Prostate gland (tissue), 2 donors: Measurements from ENCODE around the gene JAKMIP3. TPM values are rescaled to one million over a fixed set of nuclear protein-coding genes. Genes with fewer than 3 reads are reported as not detected.

ENCODE experiments used
- DNase-seq: peaks from one replicate; pipeline ENCODE4 v3.0.0-alpha.2; 2019; ENCODE audit warnings: low spot score
- H3K27ac ChIP-seq, 2 donors: fragments of 200-600 bp; sonication (generic); 2 replicates each; pipeline ENCODE4 v1.5.1; 2017 to 2019
- H3K27me3 ChIP-seq: fragments of 200-600 bp; sonication (generic); replicated peaks from 2 replicates; pipeline ENCODE4 v1.5.1; 2019; ENCODE audit not compliant: insufficient read depth
- H3K36me3 ChIP-seq, 2 donors: fragments of 200-600 bp; sonication (generic); 1 replicate in 1 of 2; 2 replicates in 1 of 2; pipeline versions ENCODE4 v1.5.1 to v1.8.1; 2017 to 2019
- H3K4me1 ChIP-seq: fragments of 200-600 bp; sonication (generic); replicated peaks from 2 replicates; pipeline ENCODE4 v1.5.1; 2019
- H3K4me3 ChIP-seq, 2 donors: fragments of 200-600 bp; sonication (generic); 2 replicates each; pipeline ENCODE4 v1.5.1; 2017 to 2019
- H3K9me3 ChIP-seq: fragments of 200-600 bp; sonication (generic); 2 replicates; pipeline ENCODE4 v1.5.1; 2017
- POLR2A ChIP-seq: fragments of 450-650 bp; IDR thresholded peaks from one replicate; pipeline ENCODE4 v1.6.1; 2016; ENCODE audit warnings: antibody characterized with exemption, mild to moderate bottlenecking
- POLR2AphosphoS5 ChIP-seq: sonication (generic); formaldehyde crosslinking; IDR thresholded peaks from one replicate; pipeline ENCODE4 v1.6.1; 2017; ENCODE audit warnings: antibody characterized with exemption
- WGBS: methylation state at CpG from one replicate; pipeline ENCODE4 v1.1.5; 2018; 5-methylcytosine and 5-hydroxymethylcytosine counted together
- intact Hi-C: fragments of 100-400 bp; cut with DNase I; formaldehyde crosslinking; loops from one replicate; pipeline ENCODE4 v1.14.2; 2022
- total RNA-seq, 2 donors: library from RNA; depleted of rRNA; stranded (reverse); fragments of >200 nt; gene quantifications; one replicate each; pipeline ENCODE4 v1.1.0, GENCODE V29; 2016
- TF ChIP-seq, protein P1 (sequence below), 4 experiments: fragments of 200-600 bp in 2 of 4; fragments of 450-650 bp in 2 of 4; sonication (generic) in 2 of 4; IDR thresholded peaks; 1 replicate in 3 of 4; 2 replicates in 1 of 4; pipeline ENCODE4 v1.5.1; 2016 to 2019; ENCODE audit warnings: antibody characterized with exemption in 4 of 4, mild to moderate bottlenecking in 2 of 4, moderate library complexity in 2 of 4

JAKMIP3 gene
- total RNA-seq, 2 donors from 2014 or later: 2.6 to 3.4 TPM

- Histone ChIP-seq H3K27me3 (no peaks in the 10 kb centered on the region), H3K4me1 (no peaks in the 10 kb centered on the region), H3K4me3 (no peak overlapping the region), H3K36me3 (no peaks in the 10 kb centered on the region), H3K9me3 (no peaks in the 10 kb centered on the region), H3K27ac (no peak overlapping the region)
- 74% methylated on average over 3 of the region's 3 CpGs for WGBS
- TF ChIP-seq POLR2AphosphoS5 (no peak), POLR2A (no peak)
- TF ChIP-seq, protein P1, sequence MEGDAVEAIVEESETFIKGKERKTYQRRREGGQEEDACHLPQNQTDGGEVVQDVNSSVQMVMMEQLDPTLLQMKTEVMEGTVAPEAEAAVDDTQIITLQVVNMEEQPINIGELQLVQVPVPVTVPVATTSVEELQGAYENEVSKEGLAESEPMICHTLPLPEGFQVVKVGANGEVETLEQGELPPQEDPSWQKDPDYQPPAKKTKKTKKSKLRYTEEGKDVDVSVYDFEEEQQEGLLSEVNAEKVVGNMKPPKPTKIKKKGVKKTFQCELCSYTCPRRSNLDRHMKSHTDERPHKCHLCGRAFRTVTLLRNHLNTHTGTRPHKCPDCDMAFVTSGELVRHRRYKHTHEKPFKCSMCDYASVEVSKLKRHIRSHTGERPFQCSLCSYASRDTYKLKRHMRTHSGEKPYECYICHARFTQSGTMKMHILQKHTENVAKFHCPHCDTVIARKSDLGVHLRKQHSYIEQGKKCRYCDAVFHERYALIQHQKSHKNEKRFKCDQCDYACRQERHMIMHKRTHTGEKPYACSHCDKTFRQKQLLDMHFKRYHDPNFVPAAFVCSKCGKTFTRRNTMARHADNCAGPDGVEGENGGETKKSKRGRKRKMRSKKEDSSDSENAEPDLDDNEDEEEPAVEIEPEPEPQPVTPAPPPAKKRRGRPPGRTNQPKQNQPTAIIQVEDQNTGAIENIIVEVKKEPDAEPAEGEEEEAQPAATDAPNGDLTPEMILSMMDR (IDR thresholded peaks at IDR 0.05): no peak
- DNase-seq: no peak
- intact Hi-C loops: no loop called here
These were observed 38.2 kb upstream of the JAKMIP3 start for GRCh38 chr10:132027423-132027983.

DNA sequence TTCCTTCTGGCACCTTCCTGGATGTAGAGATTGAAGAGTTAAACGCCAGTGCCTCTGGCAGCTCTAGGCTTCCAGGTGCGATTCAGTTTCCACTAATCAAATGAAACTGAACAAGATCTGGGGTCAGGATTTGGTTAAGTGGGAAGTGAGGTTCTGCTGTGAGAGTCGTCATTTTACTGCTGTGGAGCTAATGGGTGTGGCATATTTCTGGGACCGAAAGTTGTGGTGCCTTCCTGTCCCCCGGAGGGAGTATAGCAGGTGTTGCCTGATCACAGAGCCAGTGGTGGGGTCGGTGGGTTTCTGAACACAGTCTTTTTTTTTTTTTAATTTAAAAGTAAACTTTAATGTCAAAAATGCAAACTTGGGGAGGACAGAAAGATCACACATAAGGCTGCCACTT, 37.0 kb upstream of the JAKMIP3 start:
- intact Hi-C loops: no loop called here
- no peak for DNase-seq
- Histone ChIP-seq H3K4me1 (no peaks in the 10 kb centered on the region), H3K27ac (no peak overlapping the region), H3K4me3 (no peak overlapping the region), H3K27me3 (no peaks in the 10 kb centered on the region), H3K36me3 (no peaks in the 10 kb centered on the region), H3K9me3 (no peaks in the 10 kb centered on the region)
- WGBS: 45% methylated on average over 6 of the region's 6 CpGs
- TF ChIP-seq POLR2AphosphoS5: no peak
- TF ChIP-seq, protein P1 (IDR thresholded peaks at IDR 0.05): no peak
- no peak for TF ChIP-seq POLR2A

DNA sequence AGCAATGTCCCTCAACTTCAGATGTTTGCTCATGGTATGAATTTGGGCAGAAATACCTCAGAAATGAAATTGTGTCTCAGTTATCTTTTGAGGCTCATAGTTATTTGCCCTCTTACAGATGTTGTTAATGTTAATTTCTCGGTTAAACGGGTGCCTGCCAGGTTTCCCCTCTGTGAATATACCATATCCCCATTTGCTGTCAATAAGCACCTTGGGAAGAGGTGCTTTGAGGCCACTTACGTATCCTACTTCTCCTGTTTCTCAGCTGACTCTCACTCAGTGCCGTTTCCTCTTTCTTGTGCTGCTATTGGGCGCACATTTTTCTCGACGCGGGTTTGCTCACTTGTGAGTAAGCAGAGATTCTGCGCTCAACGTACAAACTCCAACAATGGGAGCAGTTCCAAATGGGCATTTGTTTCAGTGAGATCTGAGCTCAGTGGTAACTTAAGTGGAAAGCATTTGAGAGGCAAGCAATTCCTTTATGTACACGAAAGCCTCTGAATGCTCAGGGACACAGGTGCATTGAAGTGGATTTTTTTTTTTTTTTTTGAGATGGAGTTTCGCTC, 34.8 kb upstream of the JAKMIP3 start:
- Histone ChIP-seq H3K4me3 (no peak overlapping the region), H3K27ac (no peak overlapping the region), H3K9me3 (no peaks in the 10 kb centered on the region), H3K27me3 (no peaks in the 10 kb centered on the region), H3K4me1 (no peaks in the 10 kb centered on the region), H3K36me3 (no peaks in the 10 kb centered on the region)
- intact Hi-C loops: loop anchor here (10.0 kb wide), 1 partner anchor 114 kb away; no protein-coding TSS in a partner anchor
- WGBS: 68% methylated on average over 12 of the region's 12 CpGs
- DNase-seq: no peak
- TF ChIP-seq POLR2AphosphoS5 (no peak), POLR2A (no peak)
- TF ChIP-seq, protein P1 (IDR thresholded peaks at IDR 0.05): no peak

DNA sequence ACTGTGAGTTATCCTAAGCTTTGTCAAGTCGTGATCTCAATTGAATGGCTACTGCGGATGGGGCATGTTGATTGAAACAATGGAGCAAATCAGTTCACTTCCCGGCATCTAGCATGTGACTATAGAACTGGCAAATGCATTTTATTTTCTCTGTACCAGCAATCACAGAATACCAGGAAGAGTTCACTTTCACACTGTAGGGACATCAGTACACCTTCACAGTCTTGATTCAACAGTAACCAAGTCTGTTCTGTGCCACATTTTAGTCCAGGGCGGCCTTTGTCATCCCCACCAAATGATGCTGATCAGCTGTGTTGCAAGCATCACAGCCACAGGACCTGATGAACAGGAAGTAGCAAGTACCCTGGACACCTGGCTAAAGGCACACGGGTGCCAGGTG, 32.1 kb upstream of the JAKMIP3 start:
- H3K4me1 ChIP-seq: no peaks in the 10 kb centered on the region
- no peaks in the 10 kb centered on the region for H3K27me3 ChIP-seq
- H3K27ac ChIP-seq: no peak overlapping the region
- no peak for DNase-seq
- 85% methylated on average over 5 of the region's 5 CpGs for WGBS
- no peaks in the 10 kb centered on the region for H3K36me3 ChIP-seq
- H3K4me3 ChIP-seq: no peak overlapping the region
- H3K9me3 ChIP-seq: no peaks in the 10 kb centered on the region
- intact Hi-C loops: loop anchor here (10.0 kb wide), 1 partner anchor 111 kb away; no protein-coding TSS in a partner anchor
- TF ChIP-seq, protein P1 (IDR thresholded peaks at IDR 0.05): no peak
- TF ChIP-seq POLR2A (no peak), POLR2AphosphoS5 (no peak)

DNA sequence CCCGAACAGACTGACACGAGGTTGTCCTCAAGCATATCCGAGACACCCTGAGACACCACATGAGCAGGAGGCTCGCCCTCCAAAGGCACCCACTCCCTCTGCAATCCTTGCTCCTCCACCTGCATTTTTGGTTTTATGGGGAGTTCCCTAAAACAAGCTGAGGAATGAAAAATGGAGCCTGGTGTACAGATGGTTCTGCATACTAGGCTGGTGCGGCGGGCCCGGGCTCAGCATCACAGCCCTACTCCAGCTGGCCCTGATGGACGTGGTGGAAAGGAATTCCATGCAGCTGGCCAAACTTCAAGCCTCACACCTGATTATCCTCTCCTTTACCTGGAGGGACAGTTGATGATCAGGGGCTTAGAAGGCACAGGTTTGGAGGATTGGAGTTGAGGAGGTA, 30.3 kb upstream of the JAKMIP3 start:
- intact Hi-C loops: loop anchor here (10.0 kb wide), 1 partner anchor 109 kb away; no protein-coding TSS in a partner anchor
- TF ChIP-seq, protein P1 (IDR thresholded peaks at IDR 0.05): no peak
- no peak for TF ChIP-seq POLR2A
- TF ChIP-seq POLR2AphosphoS5: no peak
- H3K27me3 ChIP-seq: no peaks in the 10 kb centered on the region

More for the DNA sequence above, 30.3 kb upstream of the JAKMIP3 start:
- Histone ChIP-seq H3K4me3 (no peak overlapping the region), H3K4me1 (no peaks in the 10 kb centered on the region), H3K27ac (no peak overlapping the region), H3K36me3 (no peaks in the 10 kb centered on the region), H3K9me3 (no peaks in the 10 kb centered on the region)
- 80% methylated on average over 8 of the region's 8 CpGs for WGBS
- no peak for DNase-seq
